GM21381 (cell line): ENCODE data around the gene PLEK.
"Not testable (repeated sequence)": the region's sequence is repeated elsewhere in the genome, so short reads cannot be mapped to it uniquely, and the experiment has no call there.

ENCODE experiments used
- ATAC-seq: cut with Tn5 transposase; IDR thresholded peaks from one replicate; pipeline ENCODE4 v1.9.1; 2021; ENCODE audit warnings: mild to moderate bottlenecking, moderate library complexity; ENCODE audit not compliant: unreplicated experiment

The PLEK gene

DNA sequence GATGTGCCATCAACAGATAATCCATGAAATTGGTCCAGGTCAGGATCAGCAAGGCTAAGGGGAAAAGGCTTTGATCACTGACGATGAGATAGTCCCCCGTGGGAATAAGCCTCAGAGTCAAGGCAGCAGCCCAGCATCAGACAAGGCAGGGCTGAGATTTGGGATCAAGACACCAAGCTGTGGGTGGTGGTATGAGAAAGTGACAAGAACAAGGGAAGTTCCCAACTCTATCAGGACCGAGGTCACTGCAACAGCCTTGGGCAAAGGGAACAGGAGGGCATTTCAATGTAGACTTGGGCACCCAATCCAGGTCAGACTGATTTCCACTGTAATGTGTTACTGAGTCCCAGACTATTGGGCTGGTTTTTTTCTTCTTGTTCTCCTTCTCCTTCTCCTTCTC is 18.7 kb downstream of the PLEK start:
- no peak for ATAC-seq

GRCh38 chr2:68384485-68385107 is 19.5 kb downstream of the PLEK start:
- ATAC-seq = no peak

- ATAC-seq = peak; percentile 45
Measured at GRCh38 chr2:68385220-68385906, 20.3 kb downstream of the PLEK start.

DNA sequence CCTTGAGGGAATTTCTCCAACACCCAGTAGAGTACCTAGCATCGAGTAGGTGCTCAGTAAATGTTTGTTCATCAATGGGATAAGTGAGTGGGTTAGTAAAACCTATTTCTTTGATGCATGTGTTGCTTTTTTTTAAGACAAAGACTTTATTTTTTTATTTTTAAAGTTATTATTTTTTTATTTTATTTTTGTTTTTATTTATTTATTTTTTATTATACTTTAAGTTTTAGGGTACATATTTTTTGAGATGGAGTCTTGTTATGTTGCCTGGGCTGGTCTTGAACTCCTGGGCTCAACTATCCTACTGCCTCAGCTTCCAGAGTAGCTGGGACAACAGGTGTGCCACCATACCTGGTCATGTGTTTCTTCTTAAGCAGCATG is 20.8 kb downstream of the PLEK start:
- no peak for ATAC-seq

- no peak for ATAC-seq
Measured at GRCh38 chr2:68386365-68386764, 21.3 kb downstream of the PLEK start.

DNA sequence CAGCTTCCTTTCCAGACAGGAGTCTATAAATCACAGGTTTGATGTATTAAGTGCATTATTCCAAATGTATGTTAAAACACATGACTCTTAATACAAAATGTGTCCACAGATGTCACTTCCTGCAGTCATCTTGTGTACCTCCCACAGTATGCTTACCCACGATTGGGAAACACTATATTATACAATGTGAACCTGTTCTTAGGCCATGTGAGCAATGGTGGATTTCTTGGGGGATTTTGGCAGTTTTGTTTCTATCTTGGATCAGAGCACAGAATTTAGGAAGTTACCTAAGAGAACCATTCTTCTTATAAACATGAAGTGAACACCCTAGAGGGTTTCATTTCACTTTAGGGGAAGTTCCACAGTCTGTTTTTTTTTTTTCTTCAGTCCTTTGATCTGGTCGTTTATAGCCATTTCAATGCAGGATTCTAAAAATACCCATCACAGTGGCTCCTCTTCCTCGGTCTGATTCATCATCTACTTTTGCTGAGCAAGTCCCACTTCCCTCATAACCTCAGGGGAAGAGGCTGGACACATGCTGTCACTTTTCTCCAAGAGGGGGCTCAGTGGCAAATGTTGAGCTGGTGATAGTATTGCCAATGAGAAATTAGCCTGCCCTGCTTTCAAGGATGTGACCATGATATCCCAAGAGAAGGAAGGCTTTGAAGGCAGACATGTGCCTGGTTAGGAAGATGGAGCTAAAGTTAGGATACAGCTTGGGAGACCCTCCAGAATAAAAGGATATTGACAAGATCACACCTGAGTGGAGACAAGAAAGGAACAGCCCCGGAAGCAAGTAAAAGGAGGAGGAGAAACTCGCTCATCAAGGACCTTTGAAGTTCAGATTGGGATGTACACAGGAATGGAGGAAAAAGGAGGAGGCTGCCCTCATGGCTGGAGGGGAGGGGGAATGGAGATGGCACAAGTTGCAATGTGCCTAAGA is 22.6 kb downstream of the PLEK start:
- ATAC-seq = peak; percentile 42

DNA sequence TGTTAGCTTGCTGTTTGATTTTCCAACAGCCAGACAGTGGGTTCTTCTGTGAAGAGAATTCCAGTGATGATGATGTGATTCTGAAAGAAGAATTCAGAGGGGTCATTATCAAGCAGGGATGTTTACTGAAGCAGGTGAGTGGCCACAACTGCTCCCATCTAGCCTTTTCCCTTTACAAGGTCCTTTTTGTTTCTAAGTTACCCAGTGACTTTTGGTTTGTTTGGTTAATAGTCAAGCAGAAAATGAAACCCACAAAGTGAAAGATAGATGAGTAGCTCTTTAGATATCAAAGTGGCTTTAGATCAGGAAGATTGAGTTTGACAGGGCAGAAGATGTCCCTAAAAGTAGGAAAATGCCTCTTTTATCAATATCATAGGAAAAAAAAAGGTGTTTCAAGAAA is 23.3 kb downstream of the PLEK start:
- peak; percentile 38 for ATAC-seq

DNA sequence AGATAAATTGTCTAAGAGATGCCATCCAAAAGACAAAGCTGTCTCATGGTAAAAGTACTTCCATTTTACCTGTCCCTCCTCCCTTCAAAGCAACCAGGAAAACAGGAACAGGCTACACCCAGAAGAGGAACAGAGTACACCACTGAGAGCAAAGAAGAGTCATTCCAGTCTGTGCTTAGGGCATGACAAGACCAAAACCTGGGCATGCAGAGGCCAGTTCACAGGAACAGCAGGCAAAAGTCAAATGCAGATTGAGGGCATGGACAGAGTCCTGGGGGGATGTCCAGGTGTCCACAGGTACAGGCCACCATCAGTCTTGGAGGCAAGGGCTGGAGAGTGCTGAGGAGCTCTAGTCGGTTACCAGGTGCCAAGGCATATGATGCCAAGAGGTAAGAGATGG is 23.7 kb downstream of the PLEK start:
- no peak for ATAC-seq

DNA sequence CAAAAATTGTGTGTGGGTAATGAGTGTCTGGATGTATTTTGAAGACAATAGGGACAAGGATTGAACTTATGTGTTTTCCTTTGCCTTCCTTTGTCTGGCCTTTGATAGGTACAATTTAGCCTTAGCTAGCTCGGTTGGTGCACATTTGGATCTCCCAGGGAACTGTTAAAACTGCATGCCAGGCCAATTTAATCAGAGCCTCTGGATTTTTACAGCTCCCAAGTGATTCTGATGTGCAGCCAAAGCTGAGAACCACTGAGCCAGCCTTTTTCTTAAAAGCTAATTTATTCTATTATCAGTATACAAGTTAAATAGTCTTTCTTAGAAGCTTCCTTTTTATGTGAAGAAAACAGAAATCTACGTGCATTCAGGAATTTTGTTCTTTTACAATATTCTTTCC is 25.0 kb downstream of the PLEK start:
- no peak for ATAC-seq

DNA sequence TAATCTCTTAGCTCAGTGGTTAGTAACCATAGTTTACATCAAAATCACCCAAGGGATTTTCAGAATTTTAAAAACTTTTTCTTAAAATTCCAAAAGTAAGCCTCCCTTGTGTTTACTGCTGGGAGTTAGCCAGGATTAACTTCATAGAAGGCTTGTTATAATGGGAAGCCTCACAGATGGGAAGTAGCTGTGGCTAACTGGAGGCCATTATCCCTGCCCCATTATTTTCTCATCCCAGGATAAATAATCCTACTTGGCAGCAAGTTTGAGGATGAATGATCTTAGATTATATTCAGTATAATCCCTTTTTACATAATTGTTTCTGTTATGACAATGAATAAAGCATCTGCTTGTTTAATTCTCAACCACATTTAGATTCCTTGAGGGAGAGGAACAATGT is 25.5 kb downstream of the PLEK start:
- no peak for ATAC-seq

DNA sequence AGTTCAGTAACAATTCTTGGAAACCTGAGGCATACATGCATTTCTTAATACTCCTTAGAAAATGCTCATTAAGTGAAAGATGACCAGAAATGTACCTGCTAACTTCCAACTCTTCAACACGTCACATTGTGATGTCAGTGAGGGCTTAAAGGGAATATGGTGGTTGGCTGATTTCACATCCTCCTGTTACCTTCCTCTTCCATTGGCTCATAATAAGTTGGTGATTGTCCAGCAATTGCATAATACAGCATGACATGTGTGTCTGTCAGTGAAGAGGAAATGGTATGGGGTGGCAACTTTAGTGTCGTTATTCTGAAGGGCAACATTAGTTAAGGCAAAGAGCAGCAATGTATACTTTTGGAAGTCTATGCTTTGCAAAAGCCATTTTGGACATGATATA is 26.0 kb downstream of the PLEK start:
- ATAC-seq = no peak

- no peak for ATAC-seq
Measured at GRCh38 chr2:68391869-68392268, 26.8 kb downstream of the PLEK start.

DNA sequence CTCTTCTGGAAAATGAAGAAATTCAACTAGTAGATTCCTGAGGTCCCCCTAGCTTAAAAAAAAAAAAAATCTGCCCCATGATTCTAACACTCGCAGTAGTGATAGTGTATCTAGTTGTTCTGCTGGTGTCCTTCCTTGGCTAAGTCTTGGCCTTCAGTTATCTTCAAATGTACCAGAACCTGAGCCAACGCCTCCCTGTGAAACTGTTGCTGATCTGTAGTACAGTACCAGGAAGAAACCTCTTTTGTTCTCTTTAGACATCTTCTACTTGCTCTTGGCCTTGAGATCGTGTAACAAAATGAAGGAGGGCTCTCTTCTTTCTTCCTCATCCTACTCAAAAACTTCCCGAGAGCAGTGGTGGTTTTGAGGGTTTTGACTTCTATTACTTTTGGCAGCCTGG is 31.0 kb downstream of the PLEK start:
- no peak for ATAC-seq

GRCh38 chr2:68397704-68398263 is 32.7 kb downstream of the PLEK start:
- ATAC-seq = not testable (repeated sequence)

DNA sequence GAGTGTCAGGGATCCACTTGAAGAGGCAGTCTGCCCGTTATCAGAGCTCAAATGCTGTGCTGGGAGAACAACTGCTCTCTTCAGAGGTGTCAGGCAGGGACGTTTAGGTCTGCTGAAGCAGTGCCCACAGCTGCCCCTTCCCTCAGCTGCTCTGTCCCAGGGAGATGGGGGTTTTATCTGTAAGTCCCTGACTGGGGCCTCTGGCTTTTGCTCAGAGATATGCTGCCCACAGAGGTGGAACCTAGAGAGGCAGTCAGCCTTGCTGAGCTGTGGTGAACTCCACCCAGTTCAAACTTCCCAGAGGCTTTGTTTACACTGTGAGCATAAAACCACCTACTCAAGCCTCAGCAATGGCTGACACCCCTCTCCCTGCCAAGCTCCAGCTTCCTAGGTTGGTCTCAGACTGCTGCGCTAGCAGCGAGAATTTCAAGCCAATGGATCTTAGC is 38.1 kb downstream of the PLEK start:
- ATAC-seq = peak; percentile 64

- no peak for ATAC-seq
Measured at GRCh38 chr2:68404164-68404563, 39.1 kb downstream of the PLEK start.

- ATAC-seq = no peak
Measured at GRCh38 chr2:68404893-68405799, 40.1 kb downstream of the PLEK start.

- ATAC-seq = peak; percentile 83
Measured at GRCh38 chr2:68411397-68412126, 46.5 kb downstream of the PLEK start.

GRCh38 chr2:68412127-68412819 is 47.2 kb downstream of the PLEK start:
- ATAC-seq = peak; percentile 48
